Smooth muscle cell (in vitro differentiated cells): Measurements from ENCODE around the gene PPIH. TPM values are rescaled to one million over a fixed set of nuclear protein-coding genes. Genes with fewer than 3 reads are reported as not detected.
A peak's percentile ranks its signal among the peaks of the same experiment; 100 is the strongest.

Experiments used
- DNase-seq: peaks from one replicate; lab custom pipeline; 2025; ENCODE audit not compliant: unreplicated experiment; lab: John Stamatoyannopoulos, UW
- H2AFZ ChIP-seq: fragments of 200-600 bp; sonication (generic); 2 replicates; pipeline ENCODE4 v1.6.0; 2016; ENCODE audit warnings: antibody characterized with exemption, low read depth, mild to moderate bottlenecking
- H3F3A ChIP-seq: fragments of 200-600 bp; sonication (generic); 2 replicates; pipeline ENCODE4 v1.6.0; 2017; ENCODE audit warnings: antibody characterized with exemption, low read depth
- H3K27ac ChIP-seq: fragments of 200-600 bp; sonication (generic); 2 replicates; pipeline ENCODE4 v1.5.1; 2016; ENCODE audit warnings: low read depth, mild to moderate bottlenecking
- H3K27me3 ChIP-seq: fragments of 200-600 bp; sonication (generic); 2 replicates; pipeline ENCODE4 v1.6.1; 2016; ENCODE audit warnings: low read depth, mild to moderate bottlenecking
- H3K36me3 ChIP-seq: fragments of 200-600 bp; sonication (generic); 2 replicates; pipeline ENCODE4 v1.5.1; 2016; ENCODE audit warnings: low read depth
- H3K4me1 ChIP-seq: fragments of 200-600 bp; sonication (generic); 2 replicates; pipeline ENCODE4 v1.5.1; 2016; ENCODE audit warnings: low read depth
- H3K4me2 ChIP-seq: fragments of 200-600 bp; sonication (generic); 2 replicates; pipeline ENCODE4 v1.6.0; 2016; ENCODE audit warnings: mild to moderate bottlenecking
- H3K4me3 ChIP-seq: fragments of 200-600 bp; sonication (generic); 2 replicates; pipeline ENCODE4 v1.5.1; 2016; ENCODE audit warnings: mild to moderate bottlenecking
- H3K79me2 ChIP-seq: fragments of 200-600 bp; sonication (generic); 2 replicates; pipeline ENCODE4 v1.6.0; 2016; ENCODE audit warnings: low read depth, mild to moderate bottlenecking
- H3K9ac ChIP-seq: fragments of 200-600 bp; sonication (generic); 2 replicates; pipeline ENCODE4 v1.6.0; 2016; ENCODE audit warnings: low read depth
- H3K9me3 ChIP-seq: fragments of 200-600 bp; sonication (generic); replicated peaks from 2 replicates; pipeline ENCODE4 v1.5.1; 2016; ENCODE audit warnings: low read depth
- H4K20me1 ChIP-seq: fragments of 200-600 bp; sonication (generic); 2 replicates; pipeline ENCODE4 v1.6.0; 2016; ENCODE audit warnings: low read depth
- whole genome bisulfite sequencing: methylation state at CpG from one replicate; pipeline ENCODE4 v1.1.7; 2016; ENCODE audit warnings: low lambda C conversion rate; 5-methylcytosine and 5-hydroxymethylcytosine counted together
- polyA plus RNA-seq: library from polyadenylated mRNA; unstranded; fragments of >200 nt; fragmentation: Nextera tagmentation; extraction: Ambion mirVana; gene quantifications from 2 replicates; pipeline ENCODE4 v1.2.1, GENCODE V29; 2016
- total RNA-seq: library from RNA; depleted of rRNA; stranded (reverse); fragments of >200 nt; gene quantifications from 2 replicates; pipeline ENCODE4 v1.2.3, GENCODE V29; 2014
- TF ChIP-seq, protein P1 (sequence below): fragments of 200-600 bp; sonication (generic); IDR thresholded peaks from 2 replicates; pipeline ENCODE4 v1.5.1; 2017; ENCODE audit warnings: borderline replicate concordance, mild to moderate bottlenecking, antibody characterized with exemption; ENCODE audit not compliant: insufficient read depth, poor library complexity, severe bottlenecking

PPIH gene
- total and polyA plus RNA-seq, 2 experiments from 2014 or later, result 38.5 to 42.9 TPM

DNA sequence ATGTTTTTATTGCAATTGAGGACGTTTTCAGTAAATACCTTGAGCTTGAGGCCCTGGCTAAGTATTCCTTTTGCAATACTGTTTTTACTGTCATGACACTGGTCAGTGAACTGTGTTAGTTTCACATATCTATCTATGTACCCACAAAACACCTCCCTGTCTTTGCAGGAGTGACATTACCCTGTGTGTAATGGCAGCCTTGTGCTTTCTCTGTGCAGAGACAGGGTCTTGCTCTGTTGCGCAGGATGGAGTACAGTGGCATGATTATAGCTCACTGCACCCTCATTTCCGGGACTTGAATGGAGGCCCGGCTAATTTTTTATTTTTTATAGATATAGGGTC lies 32.9 kb downstream of the PPIH start:
- H3K4me2 ChIP-seq, result no peak overlapping the region
- no peak overlapping the region for H2AFZ ChIP-seq
- H3K79me2 ChIP-seq, result peaks cover 100% of the 10 kb centered on the region
- WGBS, result 89% methylated on average over 4 of the region's 4 CpGs
- no peak overlapping the region for H3K27ac ChIP-seq
- H3K9ac ChIP-seq, result no peak overlapping the region
- peaks cover 4% of the 10 kb centered on the region for H3K36me3 ChIP-seq
- H3K4me1 ChIP-seq, result peaks cover 27% of the 10 kb centered on the region
- no peak for DNase-seq
- no peaks in the 10 kb centered on the region for H3K27me3 ChIP-seq
- no peaks in the 10 kb centered on the region for H3F3A ChIP-seq
- H3K9me3 ChIP-seq, result no peaks in the 10 kb centered on the region
- peaks cover 100% of the 10 kb centered on the region for H4K20me1 ChIP-seq
- no peak overlapping the region for H3K4me3 ChIP-seq
- TF ChIP-seq, protein P1, sequence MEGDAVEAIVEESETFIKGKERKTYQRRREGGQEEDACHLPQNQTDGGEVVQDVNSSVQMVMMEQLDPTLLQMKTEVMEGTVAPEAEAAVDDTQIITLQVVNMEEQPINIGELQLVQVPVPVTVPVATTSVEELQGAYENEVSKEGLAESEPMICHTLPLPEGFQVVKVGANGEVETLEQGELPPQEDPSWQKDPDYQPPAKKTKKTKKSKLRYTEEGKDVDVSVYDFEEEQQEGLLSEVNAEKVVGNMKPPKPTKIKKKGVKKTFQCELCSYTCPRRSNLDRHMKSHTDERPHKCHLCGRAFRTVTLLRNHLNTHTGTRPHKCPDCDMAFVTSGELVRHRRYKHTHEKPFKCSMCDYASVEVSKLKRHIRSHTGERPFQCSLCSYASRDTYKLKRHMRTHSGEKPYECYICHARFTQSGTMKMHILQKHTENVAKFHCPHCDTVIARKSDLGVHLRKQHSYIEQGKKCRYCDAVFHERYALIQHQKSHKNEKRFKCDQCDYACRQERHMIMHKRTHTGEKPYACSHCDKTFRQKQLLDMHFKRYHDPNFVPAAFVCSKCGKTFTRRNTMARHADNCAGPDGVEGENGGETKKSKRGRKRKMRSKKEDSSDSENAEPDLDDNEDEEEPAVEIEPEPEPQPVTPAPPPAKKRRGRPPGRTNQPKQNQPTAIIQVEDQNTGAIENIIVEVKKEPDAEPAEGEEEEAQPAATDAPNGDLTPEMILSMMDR, result no peak

DNA sequence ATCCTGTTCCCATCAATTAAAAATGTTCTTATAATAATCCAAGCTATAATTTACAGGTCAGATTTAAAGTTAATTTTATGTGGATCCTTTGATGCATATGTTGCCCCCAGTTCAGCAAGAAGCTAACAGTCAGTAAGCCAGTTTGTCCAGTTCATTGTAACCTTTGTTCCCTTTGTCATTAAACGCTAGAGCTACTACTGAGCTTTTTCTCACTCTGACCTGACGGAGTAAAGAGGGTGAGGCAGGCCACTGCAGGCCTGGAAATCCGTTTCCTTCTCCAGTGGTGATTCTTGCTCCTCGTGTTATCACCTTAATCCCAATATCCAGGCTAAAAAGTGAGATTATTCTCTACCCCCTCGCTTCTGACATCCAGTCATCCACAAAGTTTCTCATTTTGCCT lies 34.2 kb downstream of the PPIH start:
- Histone ChIP-seq H3K27me3 (no peaks in the 10 kb centered on the region), H4K20me1 (peaks cover 93% of the 10 kb centered on the region)
- 58% methylated on average over 5 of the region's 5 CpGs for WGBS

DNA sequence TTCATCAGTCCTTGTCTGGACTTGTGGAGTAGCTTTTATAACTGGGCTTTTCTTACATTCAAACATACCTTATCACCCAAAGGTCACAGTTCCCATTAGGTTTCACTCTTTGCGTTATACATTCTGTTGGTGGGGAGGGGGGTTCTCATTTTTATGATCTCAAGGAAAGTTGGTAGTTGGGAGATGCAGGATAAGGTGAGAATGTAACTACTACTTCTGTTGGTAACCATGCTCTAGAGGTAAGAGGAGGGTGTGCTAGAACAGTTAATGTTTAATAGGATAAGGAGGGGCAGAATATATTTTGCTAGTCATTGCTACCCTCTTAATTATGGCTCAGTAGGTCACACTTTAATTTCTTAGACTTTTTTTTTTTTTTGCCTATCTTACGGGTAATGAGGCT lies 34.7 kb downstream of the PPIH start:
- H2AFZ ChIP-seq, result no peak overlapping the region
- no peak overlapping the region for H3K4me2 ChIP-seq
- peaks cover 17% of the 10 kb centered on the region for H3K4me1 ChIP-seq
- H3K36me3 ChIP-seq, result peaks cover 10% of the 10 kb centered on the region
- H3K79me2 ChIP-seq, result peaks cover 85% of the 10 kb centered on the region
- H3K9me3 ChIP-seq, result no peaks in the 10 kb centered on the region
- no peak overlapping the region for H3K4me3 ChIP-seq
- TF ChIP-seq, protein P1, result no peak
- no peak for DNase-seq
- 95% methylated on average over 2 of the region's 2 CpGs for WGBS
- no peak overlapping the region for H3K9ac ChIP-seq
- no peaks in the 10 kb centered on the region for H3K27me3 ChIP-seq
- H3F3A ChIP-seq, result no peaks in the 10 kb centered on the region
- H4K20me1 ChIP-seq, result peaks cover 93% of the 10 kb centered on the region
- peak overlapping the region; percentile 13 for H3K27ac ChIP-seq

More for the DNA sequence above, 34.2 kb downstream of the PPIH start:
- no peaks in the 10 kb centered on the region for H3K9me3 ChIP-seq
- H3K4me3 ChIP-seq, result no peak overlapping the region
- no peaks in the 10 kb centered on the region for H3F3A ChIP-seq
- no peak overlapping the region for H2AFZ ChIP-seq
- peaks cover 19% of the 10 kb centered on the region for H3K4me1 ChIP-seq
- no peak overlapping the region for H3K9ac ChIP-seq
- H3K4me2 ChIP-seq, result no peak overlapping the region
- no peak for DNase-seq
- H3K27ac ChIP-seq, result peak overlapping the region; percentile 13
- TF ChIP-seq, protein P1, result no peak
- H3K79me2 ChIP-seq, result peaks cover 90% of the 10 kb centered on the region
- peaks cover 5% of the 10 kb centered on the region for H3K36me3 ChIP-seq

DNA sequence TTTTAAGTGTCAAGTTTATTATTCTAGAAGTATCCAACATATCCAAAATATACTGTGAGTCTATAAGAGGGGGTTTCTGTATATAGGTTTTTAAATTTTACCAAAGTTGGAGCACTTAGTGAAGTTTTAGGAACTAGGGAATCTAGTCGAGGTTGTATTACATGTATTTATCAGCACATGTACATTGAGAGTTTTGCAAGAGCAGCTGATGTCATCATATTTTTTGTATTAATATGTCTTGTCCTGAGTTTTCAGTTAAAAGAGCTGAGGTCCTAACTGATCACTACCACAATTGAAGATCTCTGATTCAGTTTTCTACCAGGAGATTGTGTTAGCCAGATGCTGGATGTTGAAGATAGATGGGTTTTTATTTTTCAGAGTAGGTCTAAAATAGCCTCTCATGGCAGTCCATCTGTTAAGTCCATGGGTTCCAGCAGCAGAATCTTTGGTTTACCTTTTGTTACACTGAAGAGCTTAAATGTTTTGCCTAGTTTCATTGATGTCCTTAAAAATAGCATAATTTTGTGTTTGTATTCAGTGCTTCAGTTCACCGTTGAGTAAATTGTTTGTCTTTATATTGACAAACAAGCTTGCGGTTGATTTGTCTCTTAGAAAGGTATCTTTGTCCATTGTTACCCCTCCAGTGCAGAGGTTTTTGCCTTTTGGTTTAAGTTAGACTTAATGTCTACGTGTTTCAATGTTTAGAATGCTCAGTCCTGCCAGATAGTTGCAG lies 40.0 kb downstream of the PPIH start:
- Histone ChIP-seq H3K79me2 (peaks cover 40% of the 10 kb centered on the region), H3K4me3 (no peak overlapping the region), H3F3A (no peaks in the 10 kb centered on the region), H2AFZ (no peak overlapping the region), H3K4me2 (no peak overlapping the region), H3K9ac (no peak overlapping the region), H3K36me3 (peaks cover 34% of the 10 kb centered on the region), H4K20me1 (peaks cover 63% of the 10 kb centered on the region), H3K9me3 (no peaks in the 10 kb centered on the region), H3K27ac (no peak overlapping the region), H3K27me3 (no peaks in the 10 kb centered on the region), H3K4me1 (no peaks in the 10 kb centered on the region)
- DNase-seq, result no peak
- TF ChIP-seq, protein P1, result no peak
- 98% methylated on average over 4 of the region's 4 CpGs for WGBS
